Chondrocyte (in vitro differentiated cells): ENCODE measurements around the gene DIS3. TPM values are rescaled to one million over a fixed set of nuclear protein-coding genes. Genes with fewer than 3 reads are reported as not detected.

Source experiments
- DNase-seq: peaks from one replicate; pipeline ENCODE4 v3.0.0; 2021; ENCODE audit warnings: mixed read lengths, low spot score
- H3K27ac Mint-ChIP-seq: one replicate; pipeline ENCODE4 v1.8.0; 2021; ENCODE audit warnings: mild to moderate bottlenecking, moderate library complexity, mixed read lengths; ENCODE audit not compliant: unreplicated experiment
- H3K27me3 Mint-ChIP-seq: 2 replicates; pipeline ENCODE4 v1.8.0; 2021; ENCODE audit warnings: low read depth, mixed read lengths
- H3K36me3 Mint-ChIP-seq: 2 replicates; pipeline ENCODE4 v1.8.0; 2021; ENCODE audit warnings: low read depth, mixed read lengths
- H3K4me1 Mint-ChIP-seq: 2 replicates; pipeline ENCODE4 v1.8.0; 2021; ENCODE audit warnings: low read depth, mild to moderate bottlenecking, mixed read lengths
- H3K4me3 Mint-ChIP-seq: one replicate; pipeline ENCODE4 v1.8.0; 2021; ENCODE audit warnings: mild to moderate bottlenecking, moderate library complexity, mixed read lengths; ENCODE audit not compliant: unreplicated experiment
- H3K9me3 Mint-ChIP-seq: 2 replicates; pipeline ENCODE4 v1.8.0; 2021; ENCODE audit warnings: low read depth, mixed read lengths
- CTCF ChIP-seq: fragments of 200-600 bp; sonication (generic); IDR thresholded peaks from 2 replicates; pipeline ENCODE4 v1.5.0; 2021; ENCODE audit warnings: antibody characterized with exemption, mild to moderate bottlenecking, moderate library complexity
- total RNA-seq: library from RNA; stranded (reverse); gene quantifications from 3 replicates; pipeline ENCODE4 v1.2.1, GENCODE V29; 2021

DIS3 gene
- total RNA-seq, 1 donor from 2014 or later, result 30.5 TPM

DNA sequence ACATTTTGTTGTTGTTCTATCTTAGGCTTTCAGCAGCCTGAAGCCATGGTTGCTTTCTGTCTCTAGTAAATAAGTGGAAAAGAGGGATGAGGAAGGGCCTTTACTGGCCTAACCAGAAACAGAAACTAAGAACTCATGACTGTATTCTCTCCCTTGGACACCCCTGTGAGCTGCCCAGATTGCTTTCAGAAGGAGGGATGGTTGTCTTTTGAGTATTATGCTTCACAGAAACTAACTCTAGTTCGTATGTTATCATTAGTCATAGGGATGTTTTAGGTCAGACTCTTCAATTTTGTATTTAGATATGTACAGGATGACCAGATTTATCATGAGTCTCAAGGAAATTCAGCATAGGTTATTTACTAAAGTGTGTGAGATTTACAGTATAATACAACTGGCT is 36.4 kb downstream of the DIS3 start:
- Mint-ChIP-seq H3K27ac (no peak overlapping the region), H3K4me1 (no peaks in the 10 kb centered on the region), H3K36me3 (peaks cover 9% of the 10 kb centered on the region), H3K9me3 (no peaks in the 10 kb centered on the region), H3K27me3 (no peaks in the 10 kb centered on the region), H3K4me3 (no peak overlapping the region)
- TF ChIP-seq CTCF, result no peak
- no peak for DNase-seq

DNA sequence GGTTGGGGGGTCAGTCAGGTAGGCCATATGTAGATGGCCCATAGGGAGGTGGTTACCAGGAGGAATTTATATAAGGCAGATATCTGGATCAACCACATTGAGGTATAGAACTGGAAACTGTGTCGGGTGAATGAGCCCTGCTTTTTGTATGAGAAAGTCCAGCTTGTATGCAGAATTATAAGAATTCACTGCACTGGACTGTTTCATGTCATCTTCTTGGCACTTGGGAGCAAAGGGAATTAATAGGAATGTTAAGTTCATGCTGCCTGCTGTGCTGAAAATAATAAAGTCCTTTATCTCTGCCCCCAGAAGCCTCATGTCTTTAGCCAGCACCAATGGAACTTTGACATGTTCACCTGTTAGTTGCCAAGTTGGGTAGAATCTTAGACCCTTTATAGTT is 41.7 kb downstream of the DIS3 start:
- H3K36me3 Mint-ChIP-seq, result peaks cover 6% of the 10 kb centered on the region
- H3K27ac Mint-ChIP-seq, result no peak overlapping the region
- TF ChIP-seq CTCF, result no peak
- H3K4me1 Mint-ChIP-seq, result no peaks in the 10 kb centered on the region
- H3K4me3 Mint-ChIP-seq, result no peak overlapping the region
- no peaks in the 10 kb centered on the region for H3K27me3 Mint-ChIP-seq
- DNase-seq, result no peak
- no peaks in the 10 kb centered on the region for H3K9me3 Mint-ChIP-seq

DNA sequence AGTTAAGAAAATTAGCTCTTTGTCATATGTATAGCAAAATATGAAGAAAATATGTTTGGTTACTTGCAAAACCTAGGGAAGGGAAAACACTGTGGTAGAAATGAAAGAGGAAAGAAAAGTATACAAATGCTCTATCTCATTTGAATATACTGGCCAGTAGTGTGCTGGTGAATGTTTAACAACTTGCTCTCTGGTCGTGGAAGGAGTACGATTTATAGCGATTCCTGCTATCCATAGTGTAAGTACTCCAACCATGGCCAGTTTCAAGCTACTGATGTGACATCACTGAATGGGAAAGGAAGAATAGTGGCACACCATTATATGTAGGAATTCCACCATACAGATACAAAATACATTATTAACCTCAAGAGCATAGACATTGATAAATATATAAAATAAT is 44.7 kb downstream of the DIS3 start:
- no peaks in the 10 kb centered on the region for H3K9me3 Mint-ChIP-seq
- no peaks in the 10 kb centered on the region for H3K4me1 Mint-ChIP-seq
- H3K27me3 Mint-ChIP-seq, result no peaks in the 10 kb centered on the region
- no peak overlapping the region for H3K27ac Mint-ChIP-seq
- H3K36me3 Mint-ChIP-seq, result peaks cover 8% of the 10 kb centered on the region
- no peak for DNase-seq
- no peak for TF ChIP-seq CTCF
- no peak overlapping the region for H3K4me3 Mint-ChIP-seq

GRCh38 chr13:72728290-72728605 is 53.5 kb downstream of the DIS3 start:
- H3K4me1 Mint-ChIP-seq, result peaks cover 30% of the 10 kb centered on the region
- H3K27ac Mint-ChIP-seq, result peak overlapping the region; percentile 86
- DNase-seq, result no peak
- H3K36me3 Mint-ChIP-seq, result peaks cover 3% of the 10 kb centered on the region
- H3K27me3 Mint-ChIP-seq, result no peaks in the 10 kb centered on the region
- peak overlapping the region; percentile 92 for H3K4me3 Mint-ChIP-seq
- no peaks in the 10 kb centered on the region for H3K9me3 Mint-ChIP-seq
- TF ChIP-seq CTCF, result no peak

GRCh38 chr13:72727417-72728289 is 54.0 kb downstream of the DIS3 start, which contains the start of the genes BORA and MZT1:
TSS of gene BORA (plus strand) at chr13:72727923. CDS start at chr13:72728941, 1,018 bp downstream.
TSS of gene MZT1 (minus strand) at chr13:72727629. CDS start at chr13:72727602, 27 bp downstream.
- H3K27ac Mint-ChIP-seq, result peak within 1 kb of the TSS; percentile 86

More at GRCh38 chr13:72727417-72728289, 54.0 kb downstream of the DIS3 start, which contains the start of the genes BORA and MZT1:
- Mint-ChIP-seq H3K4me1 (peaks cover 36% of the 10 kb centered on the region), H3K36me3 (no peaks in the 10 kb centered on the region), H3K27me3 (no peaks in the 10 kb centered on the region), H3K9me3 (no peaks in the 10 kb centered on the region), H3K4me3 (peak within 1 kb of the TSS; percentile 92)
- DNase-seq, result peak; percentile 97
- no peak for TF ChIP-seq CTCF
